Spleen (tissue), 11 donors: ENCODE data around the gene SLC29A1. TPM values are rescaled to one million over a fixed set of nuclear protein-coding genes. Genes with fewer than 3 reads are reported as not detected.

Source experiments
- DNase-seq: peaks from one replicate; pipeline ENCODE4 v3.0.0-alpha.2; 2020
- H3K27ac ChIP-seq, 8 donors: fragments of 200-600 bp; sonication (generic) in 7 of 8; 1 replicate in 4 of 8; 2 replicates in 4 of 8; pipeline versions ENCODE4 v1.5.0 to v1.8.0; 2016 to 2021; ENCODE audit warnings: inconsistent platforms in 4 of 8, mild to moderate bottlenecking in 4 of 8, moderate library complexity in 1 of 8
- H3K27me3 ChIP-seq, 7 donors: fragments of 200-600 bp; sonication (generic) in 6 of 7; replicated peaks in 1 of 7; 1 replicate in 4 of 7; 2 replicates in 3 of 7; pipeline versions ENCODE4 v1.5.0 to v1.8.0; 2016 to 2021; ENCODE audit warnings: inconsistent platforms in 3 of 7, mild to moderate bottlenecking in 1 of 7
- H3K36me3 ChIP-seq, 6 donors: fragments of 200-600 bp; sonication (generic) in 5 of 6; 1 replicate in 4 of 6; 2 replicates in 2 of 6; pipeline versions ENCODE4 v1.5.0 to v1.8.0; 2016 to 2021; ENCODE audit warnings: inconsistent platforms in 2 of 6
- H3K4me1 ChIP-seq, 6 donors: fragments of 200-600 bp; sonication (generic) in 5 of 6; 1 replicate in 3 of 6; 2 replicates in 3 of 6; pipeline versions ENCODE4 v1.5.0 to v1.8.0; 2016 to 2021; ENCODE audit warnings: inconsistent platforms in 3 of 6
- H3K4me3 ChIP-seq, 8 donors: fragments of 200-600 bp; sonication (generic) in 7 of 8; 1 replicate in 4 of 8; 2 replicates in 4 of 8; pipeline versions ENCODE4 v1.5.0 to v1.8.0; 2016 to 2021; ENCODE audit warnings: inconsistent platforms in 4 of 8, mild to moderate bottlenecking in 4 of 8, moderate library complexity in 2 of 8
- H3K9me3 ChIP-seq, 8 donors: fragments of 200-600 bp; sonication (generic) in 7 of 8; 1 replicate in 4 of 8; 2 replicates in 4 of 8; pipeline versions ENCODE4 v1.5.0 to v1.8.0; 2016 to 2021; ENCODE audit warnings: inconsistent platforms in 4 of 8
- POLR2A ChIP-seq, 3 donors: fragments of 450-650 bp; IDR thresholded peaks; one replicate each; pipeline ENCODE4 v1.5.1; 2017; ENCODE audit warnings: antibody characterized with exemption in 3 of 3, mild to moderate bottlenecking in 1 of 3
- POLR2AphosphoS5 ChIP-seq, 3 donors: sonication (generic); formaldehyde crosslinking; IDR thresholded peaks; one replicate each; pipeline ENCODE4 v1.5.1; 2017; ENCODE audit warnings: antibody characterized with exemption in 3 of 3
- WGBS, 5 donors: extraction: QIAGEN DNeasy Blood & Tissue Kit in 3 of 5; methylation state at CpG; one replicate each; pipeline versions ENCODE4 v1.1.5 to v1.1.7; 2013 to 2018; 5-methylcytosine and 5-hydroxymethylcytosine counted together
- intact Hi-C: fragments of 100-400 bp; cut with DNase I; formaldehyde crosslinking; loops from one replicate; pipeline ENCODE4 v1.15.0; 2023; ENCODE audit warnings: low total_unique reads
- polyA plus RNA-seq, 3 donors: library from polyadenylated mRNA; stranded (reverse); fragments of 200-250 nt; gene quantifications; one replicate each; pipeline ENCODE4 v1.2.1, GENCODE V29; 2013
- total RNA-seq, 7 donors: library from RNA; depleted of rRNA in 3 of 7; stranded (reverse); fragments of >200 nt in 3 of 7; fragmentation: NEBNext Ultra II Directional in 4 of 7; extraction: Animal tissue kit (Norgen Biotek cat#: 25700) in 4 of 7; gene quantifications; one replicate each; pipeline versions ENCODE4 v1.1.0 to v1.2.1, GENCODE V29; 2016 to 2021
- TF ChIP-seq, protein P1 (sequence below), 11 experiments: fragments of 200-600 bp in 7 of 11; fragments of 450-650 bp in 4 of 11; sonication (generic) in 4 of 11; IDR thresholded peaks in 8 of 11; conservative IDR thresholded peaks in 3 of 11; 1 replicate in 7 of 11; 2 replicates in 4 of 11; pipeline versions ENCODE4 v1.4.0 to v1.8.0; 2016 to 2021; ENCODE audit warnings: antibody characterized with exemption in 11 of 11, inconsistent platforms in 4 of 11, mild to moderate bottlenecking in 1 of 11
- donor health status: healthy with polysubstance abuse.
- donor health status: DM: no; HTN: no; CAD: no; lungs with moderate emphysema.
- donor health status: DM: no; HTN: no; CAD: no.
- donor health status: Bipolar disorder and iron deficiency.
- donor health status: healthy.
- donor health status: DM: no; HTN: no; CAD: no.
- donor health status: DM: yes; HTN: yes; CAD: no.

The SLC29A1 gene
- total and polyA plus RNA-seq, 10 donors = 8.5 to 49.4 (median 30.4) TPM

- peaks cover 0 to 15% (median 0%) of the 10 kb centered on the region in 7 donors for H3K27me3 ChIP-seq
- no peaks in the 10 kb centered on the region for H3K36me3 ChIP-seq
- WGBS, 5 donors = 26 to 34% (median 29%) methylated on average over 9 of the region's 9 CpGs
- peaks cover 0 to 12% (median 2%) of the 10 kb centered on the region in 6 donors for H3K4me1 ChIP-seq
- TF ChIP-seq POLR2A (IDR thresholded peaks at IDR 0.05) (no peak), POLR2AphosphoS5 (IDR thresholded peaks at IDR 0.05) (no peak)
- TF ChIP-seq, protein P1, sequence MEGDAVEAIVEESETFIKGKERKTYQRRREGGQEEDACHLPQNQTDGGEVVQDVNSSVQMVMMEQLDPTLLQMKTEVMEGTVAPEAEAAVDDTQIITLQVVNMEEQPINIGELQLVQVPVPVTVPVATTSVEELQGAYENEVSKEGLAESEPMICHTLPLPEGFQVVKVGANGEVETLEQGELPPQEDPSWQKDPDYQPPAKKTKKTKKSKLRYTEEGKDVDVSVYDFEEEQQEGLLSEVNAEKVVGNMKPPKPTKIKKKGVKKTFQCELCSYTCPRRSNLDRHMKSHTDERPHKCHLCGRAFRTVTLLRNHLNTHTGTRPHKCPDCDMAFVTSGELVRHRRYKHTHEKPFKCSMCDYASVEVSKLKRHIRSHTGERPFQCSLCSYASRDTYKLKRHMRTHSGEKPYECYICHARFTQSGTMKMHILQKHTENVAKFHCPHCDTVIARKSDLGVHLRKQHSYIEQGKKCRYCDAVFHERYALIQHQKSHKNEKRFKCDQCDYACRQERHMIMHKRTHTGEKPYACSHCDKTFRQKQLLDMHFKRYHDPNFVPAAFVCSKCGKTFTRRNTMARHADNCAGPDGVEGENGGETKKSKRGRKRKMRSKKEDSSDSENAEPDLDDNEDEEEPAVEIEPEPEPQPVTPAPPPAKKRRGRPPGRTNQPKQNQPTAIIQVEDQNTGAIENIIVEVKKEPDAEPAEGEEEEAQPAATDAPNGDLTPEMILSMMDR (IDR thresholded peaks at IDR 0.05 in 8 of 11, conservative IDR thresholded peaks at IDR 0.05 in 3 of 11) = no peak
- H3K4me3 ChIP-seq = no peak overlapping the region
- no peaks in the 10 kb centered on the region for H3K9me3 ChIP-seq
- no peak for DNase-seq
- intact Hi-C loops = no loop called here
- peak overlapping the region in 3 of 8 donors; percentile 14 to 59 (median 39) for H3K27ac ChIP-seq
Measured at GRCh38 chr6:44185953-44186634, 37.3 kb upstream of the SLC29A1 start.

DNA sequence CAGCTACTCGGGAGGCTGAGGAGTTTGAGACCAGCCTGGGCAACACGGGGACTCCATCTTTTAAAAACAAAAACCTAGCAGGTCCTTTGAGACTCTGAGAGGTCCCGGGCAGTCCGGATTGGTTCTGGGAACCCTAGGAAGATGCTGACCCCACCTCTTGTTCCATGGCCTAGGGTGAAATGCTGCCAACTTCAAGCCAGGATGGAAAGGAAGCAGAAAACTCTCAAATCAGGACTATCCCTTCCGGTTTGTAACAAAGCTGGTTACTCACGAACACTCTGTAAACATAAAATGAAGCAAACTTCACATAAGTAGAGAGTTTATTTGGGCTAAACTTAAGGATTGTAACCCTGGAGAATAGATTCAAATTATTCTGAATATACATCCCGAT, 36.8 kb upstream of the SLC29A1 start:
- intact Hi-C loops = no loop called here
- no peak for DNase-seq
- TF ChIP-seq, protein P1 (IDR thresholded peaks at IDR 0.05 in 8 of 11, conservative IDR thresholded peaks at IDR 0.05 in 3 of 11) = no peak
- no peak for TF ChIP-seq POLR2AphosphoS5 (IDR thresholded peaks at IDR 0.05)
- TF ChIP-seq POLR2A (IDR thresholded peaks at IDR 0.05) = no peak
- WGBS, 5 donors = 67 to 78% (median 77%) methylated on average over 7 of the region's 7 CpGs
- Histone ChIP-seq H3K4me3 (no peak overlapping the region), H3K27me3 (peaks cover 0 to 19% (median 0%) of the 10 kb centered on the region in 7 donors), H3K36me3 (no peaks in the 10 kb centered on the region), H3K9me3 (no peaks in the 10 kb centered on the region), H3K4me1 (peaks cover 0 to 12% (median 2%) of the 10 kb centered on the region in 6 donors), H3K27ac (peak overlapping the region in 4 of 8 donors; percentile 14 to 59 (median 49))

- intact Hi-C loops = no loop called here
- Histone ChIP-seq H3K27me3 (peaks cover 0 to 17% (median 0%) of the 10 kb centered on the region in 7 donors), H3K27ac (no peak overlapping the region), H3K4me1 (peaks cover 0 to 22% (median 7%) of the 10 kb centered on the region in 6 donors), H3K4me3 (no peak overlapping the region), H3K36me3 (no peaks in the 10 kb centered on the region), H3K9me3 (no peaks in the 10 kb centered on the region)
- WGBS, 5 donors = 80 to 86% (median 85%) methylated on average over 2 of the region's 2 CpGs
- TF ChIP-seq POLR2AphosphoS5 (IDR thresholded peaks at IDR 0.05) (no peak), POLR2A (IDR thresholded peaks at IDR 0.05) (no peak)
- TF ChIP-seq, protein P1 (IDR thresholded peaks at IDR 0.05 in 8 of 11, conservative IDR thresholded peaks at IDR 0.05 in 3 of 11) = no peak
- no peak for DNase-seq
Measured at GRCh38 chr6:44188819-44189218, 34.6 kb upstream of the SLC29A1 start.

DNA sequence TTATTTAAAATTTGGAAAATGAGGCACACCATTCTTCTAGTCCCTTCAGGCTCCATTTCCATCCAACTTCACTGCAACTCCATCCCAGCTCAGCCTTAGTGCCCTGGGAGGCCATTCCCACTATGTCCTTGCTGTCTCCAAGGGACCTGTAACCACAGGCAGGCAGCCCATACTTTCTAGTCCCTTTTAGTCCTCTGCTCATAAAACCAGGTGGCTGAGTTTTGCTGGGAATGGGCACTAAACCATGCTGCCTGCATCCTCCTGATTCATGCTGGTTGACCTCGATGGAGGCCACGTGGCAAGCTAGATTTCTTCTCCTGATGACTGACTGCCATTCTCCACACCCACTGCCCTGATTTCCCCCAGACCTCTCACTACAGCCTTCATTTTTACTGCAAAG, 34.1 kb upstream of the SLC29A1 start:
- Histone ChIP-seq H3K4me3 (no peak overlapping the region), H3K4me1 (peaks cover 0 to 22% (median 7%) of the 10 kb centered on the region in 6 donors), H3K27me3 (peaks cover 0 to 15% (median 0%) of the 10 kb centered on the region in 7 donors), H3K27ac (no peak overlapping the region), H3K36me3 (no peaks in the 10 kb centered on the region), H3K9me3 (no peaks in the 10 kb centered on the region)
- TF ChIP-seq, protein P1 (IDR thresholded peaks at IDR 0.05 in 8 of 11, conservative IDR thresholded peaks at IDR 0.05 in 3 of 11) = no peak
- no peak for TF ChIP-seq POLR2AphosphoS5 (IDR thresholded peaks at IDR 0.05)
- 59 to 72% (median 63%) methylated on average over 2 of the region's 2 CpGs for WGBS, 5 donors
- no peak for DNase-seq
- intact Hi-C loops = no loop called here
